Fibroblast of lung (primary cell): Measurements from ENCODE around the gene MCIDAS. TPM values are rescaled to one million over a fixed set of nuclear protein-coding genes. Genes with fewer than 3 reads are reported as not detected.

ENCODE experiments used
- DNase-seq, 2 donors: peaks; one replicate each; pipeline versions ENCODE4 v3.0.0 to v3.0.0-alpha.2; 2010; ENCODE audit warnings: low read depth in 2 of 2
- H2AFZ ChIP-seq: 2 replicates; pipeline ENCODE4 v1.5.1; 2012; ENCODE audit warnings: low read length, control low read depth, inconsistent platforms
- H3K27ac ChIP-seq: 2 replicates; pipeline ENCODE4 v1.5.1; 2011; ENCODE audit warnings: low read length, control low read depth; ENCODE audit not compliant: insufficient read depth
- H3K27me3 ChIP-seq: 2 replicates; pipeline ENCODE4 v1.5.1; 2011; ENCODE audit warnings: mild to moderate bottlenecking, low read length; ENCODE audit not compliant: control insufficient read depth, insufficient read depth
- H3K36me3 ChIP-seq: 2 replicates; pipeline ENCODE4 v1.5.1; 2011; ENCODE audit warnings: low read length; ENCODE audit not compliant: control insufficient read depth, insufficient read depth
- H3K4me1 ChIP-seq: 2 replicates; pipeline ENCODE4 v1.5.1; 2011; ENCODE audit warnings: low read length; ENCODE audit not compliant: control insufficient read depth, insufficient read depth; ENCODE audit errors: extremely low read depth
- H3K4me2 ChIP-seq: 2 replicates; pipeline ENCODE4 v1.5.1; 2011; ENCODE audit warnings: low read length, control low read depth; ENCODE audit not compliant: insufficient read depth; ENCODE audit errors: extremely low read depth
- H3K4me3 ChIP-seq, 4 experiments: fragments of 200-600 bp in 1 of 4; sonication (generic) in 1 of 4; replicated peaks in 1 of 4; 2 replicates each; pipeline ENCODE4 v1.5.1; 2011 to 2016; ENCODE audit warnings: low read length in 4 of 4, low read depth in 3 of 4, mild to moderate bottlenecking in 3 of 4, control low read depth in 2 of 4, inconsistent platforms in 1 of 4, mixed read lengths in 1 of 4; ENCODE audit not compliant: insufficient read depth in 1 of 4; ENCODE audit errors: control extremely low read depth in 1 of 4
- H3K79me2 ChIP-seq: 2 replicates; pipeline ENCODE4 v1.5.1; 2012; ENCODE audit warnings: mild to moderate bottlenecking, low read length, inconsistent platforms; ENCODE audit not compliant: control insufficient read depth, insufficient read depth
- H3K9ac ChIP-seq: 2 replicates; pipeline ENCODE4 v1.5.1; 2011; ENCODE audit warnings: mild to moderate bottlenecking, low read length, control low read depth; ENCODE audit not compliant: insufficient read depth
- H3K9me3 ChIP-seq: 2 replicates; pipeline ENCODE4 v1.5.1; 2012; ENCODE audit warnings: low read depth, low read length; ENCODE audit not compliant: control insufficient read depth, insufficient read depth
- H4K20me1 ChIP-seq: 2 replicates; pipeline ENCODE4 v1.5.1; 2011; ENCODE audit warnings: low read length; ENCODE audit not compliant: control insufficient read depth, insufficient read depth; ENCODE audit errors: extremely low read depth
- CTCF ChIP-seq, 2 donors: IDR thresholded peaks in 1 of 2; conservative IDR thresholded peaks in 1 of 2; 1 replicate in 1 of 2; 2 replicates in 1 of 2; pipeline ENCODE4 v1.5.1; 2011 to 2012; ENCODE audit warnings: low read length in 2 of 2, control low read depth in 1 of 2, inconsistent platforms in 1 of 2, low read depth in 1 of 2, mild to moderate bottlenecking in 1 of 2
- EZH2 ChIP-seq: IDR thresholded peaks from 2 replicates; pipeline ENCODE4 v1.5.1; 2012; ENCODE audit warnings: low read length, control low read depth, mild to moderate bottlenecking; ENCODE audit errors: missing control alignments
- polyA plus RNA-seq, 2 donors: library from polyadenylated mRNA; depleted of rRNA in 1 of 2; stranded (reverse) in 1 of 2; unstranded in 1 of 2; fragments of >200 nt; gene quantifications; 2 replicates each; pipeline ENCODE4 v1.2.1, GENCODE V29; 2011 to 2012; ENCODE audit warnings: missing spikeins in 1 of 2
- total RNA-seq: library from RNA; depleted of rRNA; stranded (reverse); fragments of >200 nt; gene quantifications from 2 replicates; pipeline ENCODE4 v1.2.1, GENCODE V29; 2014

The MCIDAS gene
- total and polyA plus RNA-seq, 2 donors (not counting 1 experiment from before 2014, with no cell fraction given): not detected

GRCh38 chr5:55222092-55222984 is 4.8 kb downstream of the MCIDAS start:
- peaks cover 80% of the 10 kb centered on the region for H3K27me3 ChIP-seq
- H3K4me2 ChIP-seq: no peak overlapping the region
- TF ChIP-seq EZH2: peak; percentile 95
- TF ChIP-seq CTCF (conservative IDR thresholded peaks at IDR 0.05 in 1 of 2, IDR thresholded peaks at IDR 0.05 in 1 of 2; ENCODE audit: low read depth in 1 of 2, low read length in 2 of 2): no peak
- H3K36me3 ChIP-seq: no peaks in the 10 kb centered on the region
- no peak overlapping the region for H3K27ac ChIP-seq
- no peaks in the 10 kb centered on the region for H3K79me2 ChIP-seq
- H2AFZ ChIP-seq: no peak overlapping the region
- H4K20me1 ChIP-seq: no peaks in the 10 kb centered on the region
- no peak for DNase-seq
- H3K9me3 ChIP-seq: no peaks in the 10 kb centered on the region
- no peak overlapping the region for H3K4me3 ChIP-seq
- H3K9ac ChIP-seq: no peak overlapping the region
- H3K4me1 ChIP-seq: peaks cover 2% of the 10 kb centered on the region

- peaks cover 2% of the 10 kb centered on the region for H3K4me1 ChIP-seq
- no peaks in the 10 kb centered on the region for H4K20me1 ChIP-seq
- DNase-seq: peak in 1 of 2 donors; percentile 8
- H3K36me3 ChIP-seq: no peaks in the 10 kb centered on the region
- no peak overlapping the region for H3K27ac ChIP-seq
- no peak overlapping the region for H2AFZ ChIP-seq
- H3K4me2 ChIP-seq: peak overlapping the region; percentile 71
- no peaks in the 10 kb centered on the region for H3K9me3 ChIP-seq
- no peak overlapping the region for H3K9ac ChIP-seq
- peaks cover 66% of the 10 kb centered on the region for H3K27me3 ChIP-seq
- H3K79me2 ChIP-seq: no peaks in the 10 kb centered on the region
- TF ChIP-seq EZH2 (peak; percentile 92), CTCF (conservative IDR thresholded peaks at IDR 0.05 in 1 of 2, IDR thresholded peaks at IDR 0.05 in 1 of 2; ENCODE audit: low read depth in 1 of 2, low read length in 2 of 2) (no peak)
- H3K4me3 ChIP-seq: peak overlapping the region; percentile 4 to 32 (median 15)
Measured at GRCh38 chr5:55220433-55221185, 6.5 kb downstream of the MCIDAS start.

GRCh38 chr5:55219770-55220169 is 7.3 kb downstream of the MCIDAS start:
- Histone ChIP-seq H3K4me3 (no peak overlapping the region), H3K9ac (no peak overlapping the region), H3K27me3 (peaks cover 58% of the 10 kb centered on the region), H2AFZ (no peak overlapping the region), H3K79me2 (no peaks in the 10 kb centered on the region), H3K9me3 (no peaks in the 10 kb centered on the region), H3K36me3 (no peaks in the 10 kb centered on the region), H4K20me1 (no peaks in the 10 kb centered on the region), H3K4me2 (no peak overlapping the region), H3K4me1 (peaks cover 2% of the 10 kb centered on the region), H3K27ac (no peak overlapping the region)
- TF ChIP-seq EZH2: no peak
- no peak for TF ChIP-seq CTCF (conservative IDR thresholded peaks at IDR 0.05 in 1 of 2, IDR thresholded peaks at IDR 0.05 in 1 of 2; ENCODE audit: low read depth in 1 of 2, low read length in 2 of 2)
- DNase-seq: no peak
